Measurements from ENCODE around the gene HDLBP.
"Not testable (repeated sequence)": the region's sequence is repeated elsewhere in the genome, so short reads cannot be mapped to it uniquely, and the experiment has no call there.

HDLBP gene

GRCh38 chr2:241308267-241308666, 7.2 kb downstream of the HDLBP start:
- no peak for DNase-seq (ENCODE audit: low spot score)

- no peak for DNase-seq (ENCODE audit: low spot score)
Measured at GRCh38 chr2:241307055-241307454, 8.4 kb downstream of the HDLBP start.

GRCh38 chr2:241304039-241304670, 11.3 kb downstream of the HDLBP start:
- DNase-seq (ENCODE audit: low spot score) = no peak

- no peak for DNase-seq (ENCODE audit: low spot score)
Measured at GRCh38 chr2:241302759-241303651, 12.5 kb downstream of the HDLBP start.

- DNase-seq (ENCODE audit: low spot score) = no peak
Measured at GRCh38 chr2:241302083-241302482, 13.4 kb downstream of the HDLBP start.

GRCh38 chr2:241300000-241300399, 15.5 kb downstream of the HDLBP start:
- DNase-seq (ENCODE audit: low spot score) = no peak

GRCh38 chr2:241298673-241299072, 16.8 kb downstream of the HDLBP start:
- no peak for DNase-seq (ENCODE audit: low spot score)

- no peak for DNase-seq (ENCODE audit: low spot score)
Measured at GRCh38 chr2:241296767-241297166, 18.7 kb downstream of the HDLBP start.

GRCh38 chr2:241295326-241296095, 20.0 kb downstream of the HDLBP start:
- no peak for DNase-seq (ENCODE audit: low spot score)

- not testable (repeated sequence) for DNase-seq (ENCODE audit: low spot score)
Measured at GRCh38 chr2:241293378-241293797, 22.1 kb downstream of the HDLBP start.

GRCh38 chr2:241291977-241292376, 23.5 kb downstream of the HDLBP start:
- DNase-seq (ENCODE audit: low spot score) = no peak

- no peak for DNase-seq (ENCODE audit: low spot score)
Measured at GRCh38 chr2:241291153-241291552, 24.3 kb downstream of the HDLBP start.

GRCh38 chr2:241289597-241289996, 25.9 kb downstream of the HDLBP start:
- DNase-seq (ENCODE audit: low spot score) = no peak

GRCh38 chr2:241289053-241289452, 26.4 kb downstream of the HDLBP start:
- no peak for DNase-seq (ENCODE audit: low spot score)

- no peak for DNase-seq (ENCODE audit: low spot score)
Measured at GRCh38 chr2:241288324-241288888, 27.1 kb downstream of the HDLBP start.

GRCh38 chr2:241286348-241287090, 29.0 kb downstream of the HDLBP start:
- no peak for DNase-seq (ENCODE audit: low spot score)

GRCh38 chr2:241285596-241285995, 29.9 kb downstream of the HDLBP start:
- no peak for DNase-seq (ENCODE audit: low spot score)

- no peak for DNase-seq (ENCODE audit: low spot score)
Measured at GRCh38 chr2:241282555-241282954, 32.9 kb downstream of the HDLBP start.

- no peak for DNase-seq (ENCODE audit: low spot score)
Measured at GRCh38 chr2:241280291-241280690, 35.2 kb downstream of the HDLBP start.

- no peak for DNase-seq (ENCODE audit: low spot score)
Measured at GRCh38 chr2:241279828-241280227, 35.6 kb downstream of the HDLBP start.

GRCh38 chr2:241279413-241279812, 36.1 kb downstream of the HDLBP start:
- DNase-seq (ENCODE audit: low spot score) = peak; percentile 43

GRCh38 chr2:241278306-241278705, 37.2 kb downstream of the HDLBP start:
- DNase-seq (ENCODE audit: low spot score) = not testable (repeated sequence)
